ENCODE results near the gene MYO7B.

The MYO7B gene

GRCh38 chr2:127646487-127647241, 111.2 kb downstream of the MYO7B start:
- no peak for DNase-seq
- in situ Hi-C loops (cut with HindIII; ENCODE audit: low pct_ligation_motif_present, low sequenced_read_pairs): no loop called here
- no peaks in the 10 kb centered on the region for H3K36me3 ChIP-seq (replicated peaks)
- no peak for TF ChIP-seq CTCF (IDR thresholded peaks at IDR 0.05; ENCODE audit: low read depth, low read length, missing control alignments)
- H3K27ac ChIP-seq: no peak overlapping the region
- no peaks in the 10 kb centered on the region for H3K27me3 ChIP-seq (replicated peaks)
- H3K4me3 ChIP-seq (ENCODE audit: low read depth, low read length): no peak overlapping the region

GRCh38 chr2:127647242-127648190, 112.0 kb downstream of the MYO7B start:
- in situ Hi-C loops (cut with HindIII; ENCODE audit: low pct_ligation_motif_present, low sequenced_read_pairs): no loop called here
- no peak for TF ChIP-seq CTCF (IDR thresholded peaks at IDR 0.05; ENCODE audit: low read depth, low read length, missing control alignments)
- H3K27ac ChIP-seq: no peak overlapping the region
- DNase-seq: peak; percentile 33
- H3K36me3 ChIP-seq (replicated peaks): no peaks in the 10 kb centered on the region
- no peaks in the 10 kb centered on the region for H3K27me3 ChIP-seq (replicated peaks)
- H3K4me3 ChIP-seq (ENCODE audit: low read depth, low read length): no peak overlapping the region

GRCh38 chr2:127648321-127648720, 112.8 kb downstream of the MYO7B start:
- TF ChIP-seq CTCF (IDR thresholded peaks at IDR 0.05; ENCODE audit: low read depth, low read length, missing control alignments): no peak
- no peaks in the 10 kb centered on the region for H3K36me3 ChIP-seq (replicated peaks)
- in situ Hi-C loops (cut with HindIII; ENCODE audit: low pct_ligation_motif_present, low sequenced_read_pairs): no loop called here
- no peak overlapping the region for H3K27ac ChIP-seq
- no peak overlapping the region for H3K4me3 ChIP-seq (ENCODE audit: low read depth, low read length)
- DNase-seq: no peak
- H3K27me3 ChIP-seq (replicated peaks): no peaks in the 10 kb centered on the region

- H3K4me3 ChIP-seq (ENCODE audit: low read depth, low read length): no peak overlapping the region
- H3K27me3 ChIP-seq (replicated peaks): no peaks in the 10 kb centered on the region
- in situ Hi-C loops (cut with HindIII; ENCODE audit: low pct_ligation_motif_present, low sequenced_read_pairs): no loop called here
- H3K27ac ChIP-seq: no peak overlapping the region
- DNase-seq: no peak
- no peak for TF ChIP-seq CTCF (IDR thresholded peaks at IDR 0.05; ENCODE audit: low read depth, low read length, missing control alignments)
- H3K36me3 ChIP-seq (replicated peaks): no peaks in the 10 kb centered on the region
Measured at GRCh38 chr2:127649100-127649611, 113.7 kb downstream of the MYO7B start.

GRCh38 chr2:127649684-127650040, 114.2 kb downstream of the MYO7B start:
- H3K4me3 ChIP-seq (ENCODE audit: low read depth, low read length): no peak overlapping the region
- no peaks in the 10 kb centered on the region for H3K27me3 ChIP-seq (replicated peaks)
- peak; percentile 90 for TF ChIP-seq CTCF (IDR thresholded peaks at IDR 0.05; ENCODE audit: low read depth, low read length, missing control alignments)
- in situ Hi-C loops (cut with HindIII; ENCODE audit: low pct_ligation_motif_present, low sequenced_read_pairs): no loop called here
- no peak overlapping the region for H3K27ac ChIP-seq
- DNase-seq: peak; percentile 75
- no peaks in the 10 kb centered on the region for H3K36me3 ChIP-seq (replicated peaks)

Measured in brain microvascular endothelial cell (primary cell).